ENCODE data around the gene BABAM2.

DNA sequence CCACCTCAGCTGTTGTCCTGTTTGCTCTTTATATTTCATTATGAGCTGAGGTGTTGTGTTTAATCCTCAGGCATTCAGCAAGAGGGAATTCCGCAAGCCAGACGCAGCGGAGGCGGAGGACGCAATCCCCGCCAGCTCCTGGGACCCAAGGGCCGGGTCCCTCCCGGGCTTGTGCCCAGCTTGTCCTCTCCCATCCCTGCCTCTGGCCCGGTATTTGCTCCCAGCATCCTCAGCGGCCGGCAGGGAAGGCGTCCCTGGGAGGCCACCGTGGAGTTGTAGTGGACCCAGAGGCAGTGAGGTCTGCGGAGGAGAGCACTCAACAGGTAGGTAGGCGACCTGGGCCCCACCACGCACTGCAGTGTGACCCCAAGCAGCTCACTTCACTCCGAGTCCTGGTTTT is 459.7 kb downstream of the BABAM2 start:
- TF ChIP-seq FOXM1 (IDR thresholded peaks at IDR 0.05; ENCODE audit: borderline replicate concordance) (no peak), TARDBP (IDR thresholded peaks at IDR 0.05) (no peak), FOXA1 (IDR thresholded peaks at IDR 0.05) (no peak), SP1 (IDR thresholded peaks at IDR 0.05) (no peak), FOXK2 (IDR thresholded peaks at IDR 0.05) (no peak), NFRKB (IDR thresholded peaks at IDR 0.05) (no peak), HDGF (IDR thresholded peaks at IDR 0.05; ENCODE audit: borderline replicate concordance) (no peak), ARNT (IDR thresholded peaks at IDR 0.05) (no peak), BHLHE40 (IDR thresholded peaks at IDR 0.05; ENCODE audit: borderline replicate concordance) (no peak), ZNF384 (IDR thresholded peaks at IDR 0.05) (no peak)

Data from HEK293T (cell line).